Femur (tissue), 1 donor: Measurements from ENCODE around the gene CDH26.

Experiments used
- DNase-seq: peaks from one replicate; pipeline ENCODE4 v3.0.0-alpha.2; 2017

CDH26 gene

DNA sequence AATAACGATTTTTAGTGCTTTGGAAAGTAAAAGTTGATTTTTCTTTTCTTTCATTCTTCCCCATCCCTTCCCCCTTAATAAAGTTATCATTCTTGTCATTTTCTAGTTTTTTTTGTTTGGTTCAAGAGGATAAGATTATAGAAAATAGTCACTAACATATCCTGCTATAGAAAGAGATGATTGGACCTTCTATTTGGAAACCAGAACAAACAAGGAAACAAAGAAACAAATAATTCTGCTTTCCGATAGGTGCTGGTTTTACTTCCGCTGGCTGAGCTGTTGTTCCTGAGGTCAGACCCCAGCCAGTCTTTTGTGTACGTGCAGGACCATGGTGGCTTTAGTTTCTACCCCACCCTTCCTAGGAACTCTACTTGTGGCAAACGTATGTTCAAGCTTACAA is at the start of gene CDH26:
Gene CDH26, plus strand, starts transcription at position 301 of the 400 bp plus-strand sequence. CDS start 304 bp downstream, outside the sequence.
- DNase-seq: no peak

DNA sequence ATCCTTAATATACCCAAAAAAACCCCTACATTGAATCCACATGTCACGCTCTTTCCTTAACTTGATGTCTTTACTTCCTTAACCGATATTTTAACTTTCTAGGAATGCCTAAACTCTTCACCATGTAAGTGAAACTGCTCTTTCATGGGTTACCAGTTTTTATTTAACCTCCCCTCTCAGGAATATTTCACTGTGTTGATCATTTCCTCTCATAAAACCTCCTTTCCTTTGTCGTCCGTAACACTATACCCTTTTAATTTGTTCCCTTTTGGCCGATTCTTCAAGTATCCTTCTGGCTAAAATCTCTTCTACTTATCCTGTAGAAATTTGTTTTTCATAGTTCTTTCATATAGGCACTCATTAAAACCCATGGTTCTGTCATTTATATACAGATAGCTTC is 49.4 kb upstream of the CDH26 start:
- DNase-seq: no peak

DNA sequence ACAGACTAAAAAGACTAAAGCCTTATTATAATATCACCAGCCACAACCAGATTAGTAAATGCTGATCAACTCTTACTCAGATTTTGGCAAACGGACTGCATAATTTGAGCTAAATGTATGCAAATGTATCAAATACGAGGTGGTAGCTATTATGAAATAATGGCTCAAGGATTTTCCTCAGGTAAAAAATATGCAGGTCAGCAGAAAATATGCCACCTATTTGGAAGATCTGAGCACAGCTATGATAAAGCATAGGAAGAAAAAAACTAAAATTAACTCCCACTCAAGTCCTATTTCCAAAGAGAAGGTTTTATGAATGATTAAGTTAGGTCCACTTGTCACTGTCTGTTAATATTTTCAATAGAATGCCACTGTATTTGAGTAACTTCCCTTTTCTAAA is 47.2 kb upstream of the CDH26 start:
- DNase-seq: no peak

DNA sequence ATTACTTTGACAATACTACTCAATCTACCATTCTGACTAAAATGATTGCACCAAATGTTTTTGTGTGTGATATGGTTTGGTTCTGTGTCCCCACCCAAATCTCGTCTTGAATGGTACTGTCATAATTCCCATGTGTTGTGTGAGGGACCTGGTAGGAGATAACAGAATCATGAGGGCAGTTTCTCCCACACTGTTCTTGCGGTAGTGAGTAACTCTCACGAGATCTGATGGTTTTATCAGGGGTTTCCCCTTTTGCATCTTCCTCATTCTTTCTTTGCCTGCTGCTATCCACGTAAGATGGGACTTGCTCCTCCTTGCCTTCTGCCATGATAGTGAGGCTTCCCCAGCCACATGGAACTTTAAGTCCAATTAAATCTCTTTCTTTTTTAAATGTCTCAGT is 45.6 kb upstream of the CDH26 start:
- no peak for DNase-seq

DNA sequence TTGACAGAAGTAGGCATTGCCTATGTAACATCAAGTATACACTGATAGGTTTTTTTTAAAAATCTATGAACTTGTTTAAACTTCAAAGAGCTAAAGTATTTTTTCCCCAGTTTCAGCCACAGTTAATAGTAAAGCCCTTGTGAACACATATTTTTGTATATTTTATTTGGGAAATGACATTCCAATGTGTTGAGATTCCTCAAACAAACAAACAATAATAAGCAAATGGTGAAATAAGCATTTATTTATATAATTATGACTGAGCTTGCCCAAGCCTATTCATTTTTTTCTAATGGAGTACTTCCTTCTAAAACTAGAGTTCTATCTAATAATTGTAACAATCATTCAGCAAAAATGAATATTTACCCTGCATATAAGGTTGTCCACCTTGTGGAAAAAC is 37.3 kb upstream of the CDH26 start:
- no peak for DNase-seq

DNA sequence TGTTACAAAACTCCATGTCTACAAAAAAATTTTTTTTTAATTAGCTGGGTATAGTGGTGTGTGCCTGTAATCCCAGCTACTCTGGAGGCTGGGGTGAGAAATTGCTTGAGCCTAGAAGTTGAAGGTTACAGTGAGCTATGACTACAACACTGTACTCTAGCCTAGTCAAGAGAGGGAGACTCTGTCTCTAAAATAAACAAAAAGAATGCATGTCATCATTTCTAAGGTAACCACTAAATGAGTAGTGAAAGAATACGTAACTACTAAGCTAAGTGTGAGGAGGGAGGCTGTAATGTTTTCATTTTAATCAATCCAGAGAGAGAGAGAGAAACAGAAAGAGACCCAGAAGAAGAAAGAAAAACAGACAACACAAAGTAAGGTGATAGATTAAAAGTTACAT is 34.7 kb upstream of the CDH26 start:
- no peak for DNase-seq

DNA sequence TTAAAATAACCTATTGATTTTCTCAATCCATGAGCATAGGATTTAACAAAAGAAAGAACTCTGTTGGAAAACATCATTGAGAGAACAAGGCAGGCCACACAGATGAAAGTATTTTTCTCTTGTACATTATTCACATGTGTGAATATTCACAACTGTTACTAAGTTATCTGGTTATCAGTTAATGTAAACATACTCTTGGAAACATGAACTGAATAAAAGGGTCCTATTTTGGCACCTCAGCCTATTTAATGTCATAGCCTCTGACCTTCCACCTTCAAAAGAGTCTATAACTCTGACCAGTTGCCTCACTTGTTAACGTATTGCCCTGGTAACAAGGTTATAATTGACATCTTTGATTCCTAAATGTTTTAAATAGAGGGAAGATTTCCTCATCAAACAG is 32.9 kb upstream of the CDH26 start:
- no peak for DNase-seq

DNA sequence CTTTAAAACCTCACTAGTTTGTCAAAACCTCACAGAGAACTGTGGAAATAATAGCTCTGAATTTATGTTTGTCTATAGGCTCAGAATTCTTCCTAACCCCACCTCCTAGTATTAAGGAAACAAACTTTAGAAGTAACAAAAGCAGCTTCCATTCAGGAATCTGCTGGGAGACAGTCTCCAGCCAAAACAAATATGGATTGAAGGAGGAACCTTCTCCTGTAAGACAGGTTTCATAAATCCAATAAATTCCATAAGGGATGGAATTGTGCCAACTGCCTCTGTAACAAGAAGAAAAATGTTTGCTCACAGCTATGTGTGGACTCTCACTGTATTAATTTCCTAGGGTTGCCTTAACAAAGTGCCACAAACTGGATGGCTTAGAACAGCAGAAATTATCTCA is 32.3 kb upstream of the CDH26 start:
- no peak for DNase-seq

DNA sequence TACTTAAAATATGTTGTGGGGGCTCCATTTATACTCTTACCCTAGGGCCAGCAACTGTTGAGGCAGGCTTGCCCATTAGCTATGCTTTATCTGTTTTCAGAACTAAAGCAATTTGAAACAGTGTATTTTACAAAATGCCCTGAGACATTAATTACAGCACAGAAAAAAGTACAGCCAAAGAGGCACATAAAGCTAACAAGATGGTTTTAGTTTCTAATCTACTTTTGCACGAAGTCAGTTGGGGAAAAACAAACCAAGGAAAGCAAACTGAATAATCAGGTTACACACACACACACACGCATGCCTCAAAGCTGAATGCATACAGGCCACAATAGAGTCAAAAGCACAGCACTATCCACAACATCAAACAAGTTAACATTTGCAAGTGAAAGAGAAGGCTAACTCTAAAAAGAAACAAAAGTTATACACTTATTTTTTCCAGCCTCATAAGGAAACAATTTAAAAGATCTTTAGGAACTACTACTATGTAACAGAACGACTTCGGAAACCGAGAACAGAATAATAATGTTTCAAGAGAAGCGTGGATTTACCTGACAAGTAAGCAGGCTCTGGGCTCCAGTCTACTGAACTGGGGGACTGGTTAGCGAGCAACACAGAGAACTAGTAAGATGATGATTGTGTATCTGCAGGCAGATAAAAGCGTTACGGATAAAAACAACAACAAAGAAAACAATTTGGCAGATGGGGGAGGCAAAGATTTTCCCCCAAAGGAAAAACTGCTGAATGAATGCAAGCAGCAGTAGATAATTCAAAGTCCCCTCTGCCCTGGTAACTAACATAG is 26.5 kb upstream of the CDH26 start:
- DNase-seq: no peak

DNA sequence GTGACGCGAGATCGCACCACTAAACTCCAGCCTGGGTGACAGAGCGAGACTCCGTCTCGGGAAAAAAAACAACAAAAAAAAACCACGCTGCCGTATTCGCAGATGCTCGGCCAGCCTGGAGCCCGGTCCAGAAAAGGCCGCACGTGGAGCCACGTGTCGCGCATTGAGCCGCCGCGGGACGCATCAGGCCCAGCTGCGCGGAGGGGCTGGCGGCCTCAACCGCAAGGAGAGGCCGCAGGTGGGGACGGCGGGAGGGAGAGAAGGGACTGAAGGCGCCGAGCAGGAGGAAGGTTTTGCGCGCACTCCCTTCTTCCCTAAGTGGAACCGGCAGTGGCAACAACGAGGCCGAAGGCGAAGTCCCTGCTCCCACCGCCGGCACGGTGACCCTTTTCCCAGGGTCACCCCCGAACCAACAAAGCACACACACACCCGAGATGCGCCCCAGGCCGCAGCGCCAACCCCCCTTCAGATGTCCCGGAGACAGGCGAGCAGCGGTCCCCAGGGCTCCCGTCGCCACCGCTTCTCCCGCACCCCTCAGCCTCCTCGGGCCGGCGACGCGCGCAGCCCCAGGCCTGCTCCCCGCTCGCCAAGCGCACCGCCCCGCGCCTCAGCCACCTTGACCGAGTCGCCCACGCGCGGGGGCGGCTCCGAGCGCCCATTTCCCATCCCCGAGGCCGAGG is 25.5 kb upstream of the CDH26 start:
- no peak for DNase-seq

DNA sequence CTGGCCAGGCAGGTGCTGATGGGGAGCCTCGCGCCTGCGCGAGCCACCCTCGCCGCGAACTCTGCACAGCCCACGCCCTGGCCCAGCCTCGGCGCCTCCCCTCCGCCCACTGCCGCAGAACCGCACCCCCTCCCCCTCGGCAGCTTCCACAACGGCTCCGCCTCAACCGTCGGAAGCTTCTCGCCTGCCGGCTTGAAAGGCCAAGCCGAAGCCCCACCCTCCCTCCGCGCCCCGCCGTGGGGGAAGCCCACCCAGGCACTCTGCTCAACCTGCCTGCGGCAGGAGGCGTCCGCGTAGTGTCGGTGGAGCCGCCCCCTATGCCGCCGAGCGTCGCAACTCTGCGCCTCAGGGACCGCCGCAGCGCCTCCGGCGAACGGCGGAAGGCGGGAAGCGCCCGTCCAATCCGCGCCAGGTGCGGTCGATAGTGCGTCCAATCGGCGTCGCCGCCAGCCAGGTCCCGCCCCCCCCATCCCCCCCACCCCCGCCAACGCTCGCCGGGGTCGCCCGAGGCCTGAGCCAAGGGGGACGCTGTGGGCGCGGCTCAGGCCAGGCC is 24.9 kb upstream of the CDH26 start, which contains the start of gene SYCP2:
Gene SYCP2, minus strand, starts transcription at position 342 of the 553 bp plus-strand sequence. CDS start 11,224 bp downstream, outside the sequence.
- peak; percentile 68 for DNase-seq

DNA sequence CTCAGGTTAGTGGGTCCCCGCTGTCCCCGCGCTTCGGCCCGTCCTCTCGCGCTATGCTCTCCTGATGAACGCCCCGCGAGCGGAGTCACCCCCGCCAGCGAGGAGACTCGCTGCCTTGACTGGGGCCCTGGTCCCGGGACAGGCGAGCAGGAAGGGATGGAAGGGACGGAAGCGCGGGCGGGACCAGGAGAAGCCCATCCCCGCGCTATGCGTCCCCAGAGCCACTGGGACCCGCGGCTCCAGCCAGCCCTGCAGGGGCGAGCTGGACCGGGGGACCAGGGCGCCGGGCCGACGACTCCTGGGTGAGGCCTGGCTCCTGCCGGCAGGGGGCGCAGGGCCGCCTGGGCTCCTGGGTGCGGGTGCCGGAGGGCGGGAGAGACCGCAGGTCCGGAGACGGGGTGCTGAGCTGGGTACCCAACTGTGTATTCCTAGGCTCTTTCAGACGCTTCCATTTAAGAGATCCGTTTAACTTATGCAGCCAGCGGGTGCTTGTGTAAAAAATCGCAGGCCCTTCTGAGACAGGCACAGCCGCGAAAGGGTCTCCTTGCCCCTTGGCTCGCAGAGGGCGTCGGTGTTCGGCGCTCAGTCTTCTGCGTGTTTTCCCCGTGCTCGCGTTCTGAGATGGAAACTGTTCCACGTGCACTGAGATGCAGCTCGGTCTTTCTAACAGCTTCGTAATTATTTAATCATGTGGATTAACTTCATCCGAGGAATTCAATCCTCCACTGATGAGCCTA is 24.2 kb upstream of the CDH26 start:
- peak; percentile 82 for DNase-seq

DNA sequence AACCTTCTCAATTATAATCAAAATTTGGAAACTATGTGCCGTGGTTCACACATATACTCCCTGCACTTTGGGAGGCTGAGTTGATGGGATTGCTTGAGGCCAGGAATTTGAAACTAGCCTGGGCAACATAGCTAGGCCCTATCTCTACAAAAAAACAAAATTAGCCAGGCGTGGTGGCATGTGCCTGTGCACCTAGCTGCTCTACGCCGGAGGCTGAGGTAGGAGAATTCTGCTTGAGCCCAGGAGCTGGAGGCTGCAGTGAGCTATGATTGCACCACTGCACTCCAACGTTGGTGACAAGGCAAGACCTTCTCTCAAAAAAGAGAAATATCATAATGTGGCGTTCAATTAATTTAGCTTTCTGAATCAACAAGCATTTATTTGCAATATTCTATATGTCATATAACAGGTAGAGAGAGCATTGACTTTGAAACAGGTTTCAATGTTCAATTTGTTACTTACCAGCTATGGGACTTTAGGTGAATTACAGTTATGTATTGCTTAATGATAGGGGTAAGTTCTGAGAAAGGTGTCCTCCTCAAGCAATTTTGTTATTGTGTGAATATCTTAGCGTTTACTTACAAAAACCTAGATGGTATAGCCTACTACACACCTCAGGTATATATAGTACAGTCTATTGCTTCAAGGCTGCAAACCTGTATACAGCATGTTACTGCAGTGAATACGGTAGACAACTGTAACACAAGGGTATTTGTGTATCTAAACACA is 22.6 kb upstream of the CDH26 start:
- no peak for DNase-seq

DNA sequence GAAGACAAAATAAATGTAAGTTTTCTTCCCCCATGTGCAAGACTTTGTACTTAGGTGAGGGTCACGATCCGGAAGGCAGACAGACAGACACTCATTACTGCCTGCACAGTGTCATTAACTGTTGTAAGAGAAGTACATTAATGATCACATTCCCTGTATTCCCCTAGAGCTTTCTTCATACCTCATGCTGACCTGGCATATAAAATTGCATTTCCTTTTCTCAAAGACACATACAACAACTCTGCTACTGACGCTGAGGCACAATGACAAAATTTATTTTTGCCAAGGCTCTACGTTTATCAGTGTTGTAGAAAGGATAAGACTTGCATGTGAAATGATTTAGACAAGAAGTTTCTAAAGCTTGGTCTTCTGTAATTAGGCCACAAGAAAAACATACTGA is 21.8 kb upstream of the CDH26 start:
- DNase-seq: no peak

DNA sequence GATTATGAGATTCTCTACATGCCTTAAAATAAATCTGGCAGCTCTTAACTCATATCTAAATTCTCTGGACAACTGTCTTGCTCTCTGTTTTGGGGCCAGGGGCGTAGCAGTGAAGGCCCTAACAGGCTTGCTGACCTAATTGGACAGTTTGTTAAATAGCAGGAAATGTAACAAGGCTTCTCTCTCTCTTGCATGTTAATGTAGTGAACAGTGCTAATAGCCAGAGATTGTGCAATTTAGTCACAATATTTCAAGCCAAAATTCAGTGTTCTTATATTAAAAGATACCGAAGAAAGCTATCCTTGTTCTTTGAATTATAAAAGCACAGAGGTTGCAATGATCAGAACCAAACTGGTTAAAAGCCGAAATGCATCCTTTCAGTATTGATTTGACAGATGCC is 21.1 kb upstream of the CDH26 start:
- no peak for DNase-seq

DNA sequence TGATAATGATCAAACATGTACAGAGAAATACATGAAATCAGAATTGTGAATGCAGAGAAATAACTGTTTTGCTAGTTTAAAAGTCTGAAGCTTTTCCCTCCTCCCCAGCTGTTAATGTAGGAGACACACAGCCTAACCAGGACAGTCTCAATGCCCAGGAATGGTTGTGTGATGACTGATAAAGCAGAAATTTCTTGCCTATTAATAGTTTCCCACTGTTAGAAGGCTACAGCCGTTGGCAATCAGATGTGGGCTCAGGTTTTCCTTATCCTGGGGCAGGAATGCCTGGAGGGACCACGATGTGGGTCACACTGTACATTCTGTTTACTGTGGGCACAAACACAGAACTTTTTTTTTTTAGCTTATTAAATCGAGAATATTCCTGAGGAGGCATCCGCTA is 20.0 kb upstream of the CDH26 start:
- DNase-seq: no peak

DNA sequence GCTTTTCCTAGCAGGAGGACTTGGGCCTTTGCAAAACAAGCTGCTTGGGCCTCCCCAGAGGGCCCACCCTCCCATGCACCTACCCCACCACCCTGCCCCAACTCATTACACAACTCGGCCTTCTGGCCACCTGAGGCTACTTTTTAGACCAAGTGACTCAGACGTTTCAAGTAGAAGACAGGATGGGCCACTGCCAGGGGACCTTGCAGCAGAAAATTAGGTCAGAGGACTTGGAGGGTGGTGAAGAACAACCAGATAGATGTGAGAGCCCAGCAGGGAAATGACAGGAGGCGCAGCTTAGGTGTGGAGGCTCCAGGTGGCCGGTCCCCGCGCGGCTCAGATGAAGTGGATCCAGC is 19.5 kb upstream of the CDH26 start:
- DNase-seq: no peak

DNA sequence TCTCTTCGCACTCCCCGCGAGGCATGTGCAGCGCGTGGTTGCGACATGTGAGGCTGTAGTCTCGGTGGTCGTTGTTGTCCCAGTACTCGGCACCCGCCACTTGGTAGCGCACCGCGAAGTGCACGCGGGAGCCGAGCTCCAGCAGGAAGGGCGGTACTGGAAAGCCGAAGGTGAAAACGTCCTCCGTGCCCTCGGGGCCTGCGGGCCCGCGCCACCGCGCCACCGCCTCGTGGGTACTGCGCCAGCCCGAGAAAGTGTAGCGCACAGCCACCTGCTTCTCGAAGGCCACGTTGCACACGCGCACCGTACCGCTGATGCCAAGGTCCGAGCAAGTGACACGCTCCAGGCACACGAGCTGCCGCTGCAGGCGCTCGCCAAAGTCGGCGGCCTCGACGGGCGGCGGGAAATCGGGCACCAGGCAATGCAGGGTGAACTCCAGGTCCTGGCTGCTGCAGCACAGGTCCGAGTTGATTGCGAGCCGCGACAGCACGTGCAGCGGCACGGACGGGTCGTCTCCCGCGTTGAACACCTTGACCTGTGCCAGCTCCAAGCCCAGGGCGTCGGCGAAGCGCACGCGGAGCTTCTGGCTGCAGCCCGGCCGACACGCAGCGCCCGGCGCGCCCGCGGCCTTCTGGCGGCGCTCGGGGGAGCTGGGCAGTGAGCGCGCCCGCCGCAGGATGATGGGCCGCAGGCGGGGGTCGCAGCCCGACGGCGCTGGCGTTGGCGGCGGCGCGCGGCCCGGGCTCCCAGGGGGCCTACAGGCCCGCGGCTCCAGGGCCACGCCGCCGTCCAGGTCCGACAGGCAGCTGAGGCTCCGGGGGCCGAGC is 19.0 kb upstream of the CDH26 start:
- peak; percentile 39 for DNase-seq

DNA sequence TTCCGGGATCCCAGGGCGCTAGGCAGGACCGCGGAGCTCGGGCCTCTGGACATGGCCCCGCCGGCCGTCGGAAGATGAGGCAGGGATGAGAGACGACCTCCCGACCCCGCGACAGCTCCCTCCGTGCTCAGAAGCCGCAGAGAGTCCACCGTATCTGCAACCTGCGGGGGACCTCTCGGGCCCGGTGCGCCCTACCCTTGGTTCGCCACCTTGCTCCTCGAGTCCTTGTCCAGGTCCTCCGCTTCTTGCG is 18.4 kb upstream of the CDH26 start:
- no peak for DNase-seq

DNA sequence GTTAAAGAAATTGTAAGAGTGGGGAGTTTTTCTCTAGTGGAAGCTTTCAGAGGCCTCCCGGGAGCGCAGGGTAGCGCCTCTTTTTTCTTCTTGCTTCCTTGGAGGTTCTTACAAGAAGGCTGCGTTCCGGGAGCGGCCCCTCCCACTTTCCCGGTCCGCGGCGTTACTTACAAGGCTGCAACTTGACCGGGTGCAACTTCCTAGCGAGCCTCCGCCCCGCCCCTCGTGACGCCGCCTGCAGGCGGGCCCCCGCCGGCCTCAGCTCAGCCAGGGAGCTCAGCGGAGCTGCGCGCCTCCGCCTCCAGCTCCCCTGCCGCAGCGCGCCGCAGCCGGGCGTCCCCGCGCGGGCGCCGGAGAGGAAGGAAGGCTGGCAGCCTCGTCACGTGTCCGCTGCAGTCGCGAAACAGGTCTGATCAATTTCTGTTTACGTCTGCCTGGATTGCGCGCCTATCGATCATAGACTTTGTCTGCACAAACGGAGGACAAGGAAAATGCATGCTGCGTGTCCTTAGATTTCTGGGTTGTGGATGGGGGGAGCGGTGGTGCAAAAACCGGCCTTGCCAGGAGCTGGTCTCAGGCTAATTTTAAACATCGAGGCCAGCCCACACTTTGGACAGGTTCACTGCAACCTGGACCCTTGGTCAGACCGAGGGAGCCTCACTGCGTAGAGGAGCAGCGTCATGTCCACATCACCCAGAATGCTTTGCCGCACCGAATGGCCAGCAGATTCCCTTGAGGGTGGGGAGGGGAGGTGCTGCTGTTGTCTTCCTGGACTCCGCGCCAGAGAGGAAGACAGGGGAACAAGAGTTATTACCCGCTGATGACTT is 17.9 kb upstream of the CDH26 start, which contains the start of the genes FAM217B and PPP1R3D:
Gene FAM217B, plus strand, starts transcription at position 261 of the 827 bp plus-strand sequence. CDS start 3,555 bp downstream, outside the sequence.
Gene PPP1R3D, minus strand, starts transcription at position 177 of the 827 bp plus-strand sequence. CDS start 374 bp downstream, outside the sequence.
- DNase-seq: peak; percentile 98

DNA sequence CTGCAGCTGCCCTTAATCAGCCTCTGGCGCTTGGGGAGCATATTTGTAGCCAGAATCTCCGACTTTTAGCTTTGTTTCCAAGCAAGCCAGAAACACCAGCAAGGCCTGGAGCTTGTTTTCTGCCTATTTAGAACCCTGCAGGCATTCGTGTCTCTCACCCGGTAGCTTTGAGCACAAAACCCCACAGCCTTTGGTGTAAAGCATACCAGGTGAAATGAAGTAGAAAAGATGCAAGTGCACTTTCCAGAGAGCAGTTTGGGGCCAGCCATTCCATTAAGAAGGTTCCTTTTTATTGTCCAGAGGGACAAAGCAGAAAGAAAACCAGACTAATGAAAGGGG is 17.3 kb upstream of the CDH26 start:
- no peak for DNase-seq
